CD4-positive, alpha-beta T cell (primary cell): ENCODE measurements around the gene LDLRAP1. TPM values are rescaled to one million over a fixed set of nuclear protein-coding genes. Genes with fewer than 3 reads are reported as not detected.
"Not testable (repeated sequence)": the region's sequence is repeated elsewhere in the genome, so short reads cannot be mapped to it uniquely, and the experiment has no call there.

Source experiments
- ATAC-seq: fragments of 200-7000 bp; cut with Tn5 transposase; one replicate; pipeline ENCODE4 v1.10.0; 2022; ENCODE audit warnings: mild to moderate bottlenecking; ENCODE audit not compliant: poor library complexity
- CTCF ChIA-PET: fragments of 350-600 bp; sonication (Branson Sonifier 250); formaldehyde crosslinking; loops from one replicate; lab custom pipeline; 2021; ENCODE audit warnings: antibody characterized with exemption, inconsistent platforms; lab: Charles Lee
- POLR2A ChIA-PET: fragments of 350-600 bp; sonication (Branson Sonifier 250); formaldehyde crosslinking; loops from one replicate; lab custom pipeline; 2021; ENCODE audit warnings: antibody characterized with exemption, inconsistent platforms; lab: Charles Lee
- DNase-seq, 14 experiments: peaks; one replicate each; pipeline ENCODE4 v3.0.0-alpha.2; 2013 to 2020; ENCODE audit warnings: mixed read lengths in 2 of 14
- H3K27ac ChIP-seq, 2 donors: one replicate each; pipeline versions ENCODE4 v1.5.1 to v1.7.0; 2013; ENCODE audit warnings: low read length in 2 of 2, low read depth in 1 of 2, mild to moderate bottlenecking in 1 of 2
- H3K27me3 ChIP-seq, 2 experiments: 1 replicate in 1 of 2; 2 replicates in 1 of 2; pipeline versions ENCODE4 v1.6.1 to v1.7.0; 2013; ENCODE audit warnings: low read length in 2 of 2, control low read depth in 1 of 2, mild to moderate bottlenecking in 1 of 2, moderate library complexity in 1 of 2; ENCODE audit not compliant: insufficient read depth in 2 of 2, control insufficient read depth in 1 of 2
- H3K36me3 ChIP-seq: one replicate; pipeline ENCODE4 v1.6.1; 2013; ENCODE audit warnings: low read length, control low read depth; ENCODE audit not compliant: insufficient read depth
- H3K4me1 ChIP-seq: one replicate; pipeline ENCODE4 v1.6.1; 2013; ENCODE audit warnings: low read length, control low read depth; ENCODE audit not compliant: insufficient read depth
- H3K4me3 ChIP-seq: one replicate; pipeline ENCODE4 v1.5.1; 2013; ENCODE audit warnings: mild to moderate bottlenecking, low read length, moderate library complexity
- H3K9me3 ChIP-seq, 2 experiments: 1 replicate in 1 of 2; 2 replicates in 1 of 2; pipeline versions ENCODE4 v1.6.1 to v1.7.0; 2013; ENCODE audit warnings: low read length in 2 of 2, mild to moderate bottlenecking in 2 of 2, control low read depth in 1 of 2, moderate library complexity in 1 of 2; ENCODE audit not compliant: control insufficient read depth in 1 of 2, insufficient read depth in 1 of 2
- H3K27ac Mint-ChIP-seq: one replicate; pipeline ENCODE4 v1.8.0; 2020; ENCODE audit warnings: mixed read lengths
- H3K27me3 Mint-ChIP-seq: one replicate; pipeline ENCODE4 v1.8.0; 2021; ENCODE audit warnings: mixed read lengths
- H3K36me3 Mint-ChIP-seq: one replicate; pipeline ENCODE4 v1.8.0; 2021; ENCODE audit warnings: low read depth, mixed read lengths
- H3K4me1 Mint-ChIP-seq: one replicate; pipeline ENCODE4 v1.8.0; 2021; ENCODE audit warnings: low read depth, mixed read lengths
- H3K4me3 Mint-ChIP-seq: one replicate; pipeline ENCODE4 v1.8.0; 2020; ENCODE audit warnings: mild to moderate bottlenecking, mixed read lengths
- H3K9me3 Mint-ChIP-seq: one replicate; pipeline ENCODE4 v1.8.0; 2020; ENCODE audit warnings: mixed read lengths
- CTCF ChIP-seq: fragments of 200-600 bp; IDR thresholded peaks from one replicate; pipeline ENCODE4 v1.8.0; 2022; ENCODE audit warnings: antibody characterized with exemption, mild to moderate bottlenecking
- intact Hi-C, 2 experiments: fragments of 100-400 bp; cut with DNase I in 1 of 2; cut with micrococcal nuclease in 1 of 2; formaldehyde crosslinking; loops; one replicate each; pipeline versions ENCODE4 v1.15.1 to v1.9.0; 2023 to 2025; cut with DNase I, micrococcal nuclease
- total RNA-seq, 174 experiments: library from RNA in 2 of 174; stranded (reverse) in 2 of 174; gene quantifications; one replicate each; pipeline ENCODE4 v1.2.3 and lab custom pipeline; 2021 to 2026

Gene LDLRAP1
- total RNA-seq, 2 experiments from 2014 or later = 70.5 to 73.5 TPM

GRCh38 chr1:25599969-25600610 is 56.7 kb downstream of the LDLRAP1 start:
- no peaks in the 10 kb centered on the region for H3K9me3 Mint-ChIP-seq
- DNase-seq (no peak), ATAC-seq (no peak)
- no peak overlapping the region for H3K27ac Mint-ChIP-seq
- no peaks in the 10 kb centered on the region for H3K27me3 Mint-ChIP-seq
- Histone ChIP-seq H3K4me1 (no peaks in the 10 kb centered on the region), H3K27me3 (no peaks in the 10 kb centered on the region), H3K27ac (no peak overlapping the region), H3K36me3 (no peaks in the 10 kb centered on the region), H3K9me3 (no peaks in the 10 kb centered on the region), H3K4me3 (no peak overlapping the region)
- no peak for TF ChIP-seq CTCF
- H3K4me1 Mint-ChIP-seq = peaks cover 8% of the 10 kb centered on the region
- no peaks in the 10 kb centered on the region for H3K36me3 Mint-ChIP-seq
- H3K4me3 Mint-ChIP-seq = no peak overlapping the region
- ChIA-PET CTCF (no interaction called here), POLR2A (interaction anchor here (0.7 kb wide), 1 partner anchor 145 kb away, joined by 4 read pairs; no protein-coding TSS in a partner anchor)
- intact Hi-C loops = loop anchor here in 1 of 2 experiments (5.0 kb wide), 1 partner anchor 193 kb away; no protein-coding TSS in a partner anchor

GRCh38 chr1:25600971-25601699 is 57.7 kb downstream of the LDLRAP1 start:
- H3K36me3 ChIP-seq, intact Hi-C loops, DNase-seq, H3K9me3 ChIP-seq, H3K4me3 ChIP-seq, H3K36me3 Mint-ChIP-seq, H3K27ac ChIP-seq, H3K27me3 ChIP-seq, ATAC-seq, H3K9me3 Mint-ChIP-seq, H3K4me3 Mint-ChIP-seq, H3K27me3 Mint-ChIP-seq, H3K27ac Mint-ChIP-seq, H3K4me1 ChIP-seq, CTCF ChIA-PET, POLR2A ChIA-PET, H3K4me1 Mint-ChIP-seq: not testable (repeated sequence)

- H3K27ac Mint-ChIP-seq, H3K4me3 Mint-ChIP-seq, H3K27me3 ChIP-seq, DNase-seq, H3K4me1 Mint-ChIP-seq, H3K27ac ChIP-seq, intact Hi-C loops, H3K4me1 ChIP-seq, H3K36me3 ChIP-seq, ATAC-seq, POLR2A ChIA-PET, H3K4me3 ChIP-seq, CTCF ChIA-PET, H3K9me3 ChIP-seq, H3K9me3 Mint-ChIP-seq, H3K36me3 Mint-ChIP-seq, H3K27me3 Mint-ChIP-seq: not testable (repeated sequence)
These were observed 60.6 kb downstream of the LDLRAP1 start for GRCh38 chr1:25603779-25604538.

GRCh38 chr1:25607123-25607522 is 63.7 kb downstream of the LDLRAP1 start:
- intact Hi-C loops = no loop called here
- POLR2A ChIA-PET = no interaction called here
- H3K4me3 Mint-ChIP-seq = no peak overlapping the region

More at GRCh38 chr1:25607123-25607522, 63.7 kb downstream of the LDLRAP1 start:
- Histone ChIP-seq H3K4me1 (peaks cover 17% of the 10 kb centered on the region), H3K36me3 (no peaks in the 10 kb centered on the region), H3K27ac (no peak overlapping the region), H3K9me3 (no peaks in the 10 kb centered on the region), H3K4me3 (no peak overlapping the region), H3K27me3 (no peaks in the 10 kb centered on the region)
- CTCF ChIA-PET = no interaction called here
- Mint-ChIP-seq H3K4me1 (peaks cover 25% of the 10 kb centered on the region), H3K27ac (no peak overlapping the region), H3K36me3 (no peaks in the 10 kb centered on the region), H3K9me3 (no peaks in the 10 kb centered on the region), H3K27me3 (no peaks in the 10 kb centered on the region)
- TF ChIP-seq CTCF = no peak
- ATAC-seq = no peak
- no peak for DNase-seq
